GM12878 (cell line): ENCODE results near the gene NFKBIA.

Experiments
- CBX5 ChIP-seq: sonication (generic); IDR thresholded peaks from 2 replicates; pipeline ENCODE4 v1.6.1; 2016; ENCODE audit warnings: low read depth, moderate library complexity, mild to moderate bottlenecking, inconsistent platforms
- CREM ChIP-seq: IDR thresholded peaks from 2 replicates; pipeline ENCODE4 v1.6.1; 2014; ENCODE audit warnings: antibody characterized with exemption, low read depth
- DPF2 ChIP-seq: fragments of 450-650 bp; IDR thresholded peaks from 2 replicates; pipeline ENCODE4 v1.6.1; 2017; ENCODE audit warnings: mild to moderate bottlenecking
- ETV6 ChIP-seq, 2 experiments: fragments of 450-650 bp in 1 of 2; IDR thresholded peaks in 1 of 2; conservative IDR thresholded peaks in 1 of 2; 2 replicates each; pipeline ENCODE4 v1.6.1; 2014; ENCODE audit warnings: antibody characterized with exemption in 1 of 2, borderline replicate concordance in 1 of 2, low read depth in 1 of 2, mild to moderate bottlenecking in 1 of 2, moderate library complexity in 1 of 2
- FOXM1 ChIP-seq: IDR thresholded peaks from 2 replicates; pipeline ENCODE4 v1.6.1; 2012; ENCODE audit warnings: low read depth, mild to moderate bottlenecking, inconsistent platforms, low read length, moderate library complexity
- GABPA ChIP-seq: IDR thresholded peaks from 2 replicates; pipeline ENCODE4 v1.6.1; 2014; ENCODE audit warnings: antibody characterized with exemption, low read depth, mild to moderate bottlenecking, inconsistent platforms
- GATAD2B ChIP-seq: fragments of 450-650 bp; conservative IDR thresholded peaks from 2 replicates; pipeline ENCODE4 v1.6.1; 2017; ENCODE audit warnings: low read depth, mild to moderate bottlenecking, moderate library complexity
- NRF1 ChIP-seq: conservative IDR thresholded peaks from 2 replicates; pipeline ENCODE4 v1.6.1; 2011; ENCODE audit warnings: mild to moderate bottlenecking, low read depth, low read length, improper control_type of control experiment
- RELA ChIP-seq: fragments of 450-650 bp; IDR thresholded peaks from 2 replicates; pipeline ENCODE4 v1.8.0; 2014; ENCODE audit warnings: borderline replicate concordance; ENCODE audit not compliant: partially characterized antibody
- SIN3A ChIP-seq: IDR thresholded peaks from 2 replicates; pipeline ENCODE4 v1.6.1; 2012; ENCODE audit warnings: low read depth, low read length, improper control_type of control experiment
- SPI1 ChIP-seq: IDR thresholded peaks from 2 replicates; pipeline ENCODE4 v1.6.1; 2011; ENCODE audit warnings: low read depth, mild to moderate bottlenecking, low read length, moderate library complexity, borderline replicate concordance; ENCODE audit not compliant: insufficient read depth
- TF ChIP-seq, protein P1 (sequence below): IDR thresholded peaks from 2 replicates; pipeline ENCODE4 v1.6.1; 2012; ENCODE audit warnings: low read depth, low read length, improper control_type of control experiment
- TF ChIP-seq, protein P2 (sequence below), 3 experiments: IDR thresholded peaks in 2 of 3; conservative IDR thresholded peaks in 1 of 3; 2 replicates each; pipeline ENCODE4 v1.5.1; 2011; ENCODE audit warnings: low read depth in 3 of 3, low read length in 3 of 3, mild to moderate bottlenecking in 3 of 3, control low read depth in 2 of 3, moderate library complexity in 2 of 3, inconsistent platforms in 1 of 3, mixed read lengths in 1 of 3; ENCODE audit not compliant: control insufficient read depth in 2 of 3, insufficient read depth in 1 of 3; ENCODE audit errors: extremely low read depth in 1 of 3

DNA sequence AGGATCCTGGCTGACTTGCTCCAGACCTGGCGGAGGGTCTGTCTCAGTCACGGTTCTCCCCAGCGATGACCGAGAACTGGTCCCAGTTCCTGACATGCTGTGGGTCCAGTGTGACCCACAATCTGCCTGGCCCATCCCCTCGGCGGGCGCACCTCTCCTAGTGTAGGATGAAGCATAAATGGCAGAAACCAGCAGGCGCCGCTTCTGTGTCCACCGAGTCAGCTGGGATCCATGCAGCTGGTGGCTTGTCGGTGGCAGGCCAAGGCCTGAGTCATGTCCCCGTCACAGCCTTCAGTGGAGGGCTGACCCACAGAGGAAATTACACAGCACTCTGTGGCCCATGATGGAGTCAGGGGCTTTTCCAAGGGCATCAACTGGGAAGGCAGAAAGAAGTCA lies 38.5 kb downstream of the NFKBIA start:
- TF ChIP-seq SIN3A (no peak), SPI1 (no peak), NRF1 (no peak), RELA (no peak), CBX5 (no peak), FOXM1 (no peak), GABPA (no peak), ETV6 (conservative IDR thresholded peaks at IDR 0.05 in 1 of 2, IDR thresholded peaks at IDR 0.05 in 1 of 2; ENCODE audit: borderline replicate concordance in 1 of 2, low read depth in 1 of 2) (no peak), GATAD2B (no peak), DPF2 (no peak), CREM (no peak)
- TF ChIP-seq, protein P1, sequence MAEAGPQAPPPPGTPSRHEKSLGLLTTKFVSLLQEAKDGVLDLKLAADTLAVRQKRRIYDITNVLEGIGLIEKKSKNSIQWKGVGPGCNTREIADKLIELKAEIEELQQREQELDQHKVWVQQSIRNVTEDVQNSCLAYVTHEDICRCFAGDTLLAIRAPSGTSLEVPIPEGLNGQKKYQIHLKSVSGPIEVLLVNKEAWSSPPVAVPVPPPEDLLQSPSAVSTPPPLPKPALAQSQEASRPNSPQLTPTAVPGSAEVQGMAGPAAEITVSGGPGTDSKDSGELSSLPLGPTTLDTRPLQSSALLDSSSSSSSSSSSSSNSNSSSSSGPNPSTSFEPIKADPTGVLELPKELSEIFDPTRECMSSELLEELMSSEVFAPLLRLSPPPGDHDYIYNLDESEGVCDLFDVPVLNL = no peak
- TF ChIP-seq, protein P2, sequence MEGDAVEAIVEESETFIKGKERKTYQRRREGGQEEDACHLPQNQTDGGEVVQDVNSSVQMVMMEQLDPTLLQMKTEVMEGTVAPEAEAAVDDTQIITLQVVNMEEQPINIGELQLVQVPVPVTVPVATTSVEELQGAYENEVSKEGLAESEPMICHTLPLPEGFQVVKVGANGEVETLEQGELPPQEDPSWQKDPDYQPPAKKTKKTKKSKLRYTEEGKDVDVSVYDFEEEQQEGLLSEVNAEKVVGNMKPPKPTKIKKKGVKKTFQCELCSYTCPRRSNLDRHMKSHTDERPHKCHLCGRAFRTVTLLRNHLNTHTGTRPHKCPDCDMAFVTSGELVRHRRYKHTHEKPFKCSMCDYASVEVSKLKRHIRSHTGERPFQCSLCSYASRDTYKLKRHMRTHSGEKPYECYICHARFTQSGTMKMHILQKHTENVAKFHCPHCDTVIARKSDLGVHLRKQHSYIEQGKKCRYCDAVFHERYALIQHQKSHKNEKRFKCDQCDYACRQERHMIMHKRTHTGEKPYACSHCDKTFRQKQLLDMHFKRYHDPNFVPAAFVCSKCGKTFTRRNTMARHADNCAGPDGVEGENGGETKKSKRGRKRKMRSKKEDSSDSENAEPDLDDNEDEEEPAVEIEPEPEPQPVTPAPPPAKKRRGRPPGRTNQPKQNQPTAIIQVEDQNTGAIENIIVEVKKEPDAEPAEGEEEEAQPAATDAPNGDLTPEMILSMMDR (IDR thresholded peaks at IDR 0.05 in 2 of 3, conservative IDR thresholded peaks at IDR 0.05 in 1 of 3; ENCODE audit: control insufficient read depth in 2 of 3, extremely low read depth in 1 of 3, insufficient read depth in 1 of 3, low read depth in 3 of 3, low read length in 3 of 3) = no peak
